Karpas-422 (cell line): ENCODE data around the gene DNAJC16. TPM values are rescaled to one million over a fixed set of nuclear protein-coding genes. Genes with fewer than 3 reads are reported as not detected.

ENCODE experiments used
- DNase-seq: peaks from one replicate; pipeline ENCODE4 v3.0.0-alpha.2; 2015
- H2AFZ ChIP-seq: fragments of 200-600 bp; sonication (generic); 2 replicates; pipeline ENCODE4 v1.6.1; 2014; ENCODE audit warnings: antibody characterized with exemption, low read length, mixed read lengths
- H3K27ac ChIP-seq: fragments of 200-600 bp; sonication (generic); 2 replicates; pipeline ENCODE4 v1.5.1; 2014; ENCODE audit warnings: mild to moderate bottlenecking, low read length, moderate library complexity
- H3K27me3 ChIP-seq: fragments of 200-600 bp; sonication (generic); 2 replicates; pipeline ENCODE4 v1.6.1; 2014; ENCODE audit warnings: low read length, mixed read lengths
- H3K36me3 ChIP-seq: fragments of 200-600 bp; sonication (generic); 2 replicates; pipeline ENCODE4 v1.6.1; 2014; ENCODE audit warnings: low read length, mixed read lengths; ENCODE audit not compliant: insufficient read depth
- H3K4me1 ChIP-seq: fragments of 200-600 bp; sonication (generic); 2 replicates; pipeline ENCODE4 v1.6.1; 2014; ENCODE audit warnings: mild to moderate bottlenecking, low read length, mixed read lengths
- H3K4me2 ChIP-seq: fragments of 200-600 bp; sonication (generic); 2 replicates; pipeline ENCODE4 v1.6.1; 2014; ENCODE audit warnings: low read length, low read depth, mild to moderate bottlenecking; ENCODE audit not compliant: poor library complexity, severe bottlenecking
- H3K4me3 ChIP-seq: fragments of 200-600 bp; sonication (generic); 2 replicates; pipeline ENCODE4 v1.5.1; 2014; ENCODE audit warnings: mild to moderate bottlenecking, antibody characterized with exemption, low read length, mixed read lengths
- H3K79me2 ChIP-seq: fragments of 200-600 bp; sonication (generic); 2 replicates; pipeline ENCODE4 v1.6.1; 2014; ENCODE audit warnings: mild to moderate bottlenecking, low read length, mixed read lengths
- H3K9ac ChIP-seq: fragments of 200-600 bp; sonication (generic); 2 replicates; pipeline ENCODE4 v1.6.0; 2014; ENCODE audit warnings: low read length
- H3K9me2 ChIP-seq: fragments of 200-600 bp; sonication (generic), shearing (Covaris generic); replicated peaks from 2 replicates; pipeline ENCODE4 v1.6.0; 2014; ENCODE audit warnings: mild to moderate bottlenecking, low read length, moderate library complexity; ENCODE audit not compliant: insufficient read depth
- H3K9me3 ChIP-seq: fragments of 300-700, 200-600 bp; sonication (generic); 2 replicates; pipeline ENCODE4 v1.6.1; 2014; ENCODE audit warnings: low read length, mixed read lengths
- H4K20me1 ChIP-seq: fragments of 200-600 bp; sonication (generic); 2 replicates; pipeline ENCODE4 v1.6.1; 2014; ENCODE audit warnings: mild to moderate bottlenecking, antibody characterized with exemption, low read length, low read depth; ENCODE audit not compliant: insufficient read depth
- total RNA-seq: library from RNA; depleted of rRNA; stranded (reverse); fragments of >200 nt; shearing (Covaris generic); gene quantifications from 2 replicates; pipeline ENCODE4 v1.2.3, GENCODE V29; 2014; ENCODE audit warnings: low replicate concordance

Gene DNAJC16
- total RNA-seq, 1 experiment from 2014 or later = 31.0 TPM

DNA sequence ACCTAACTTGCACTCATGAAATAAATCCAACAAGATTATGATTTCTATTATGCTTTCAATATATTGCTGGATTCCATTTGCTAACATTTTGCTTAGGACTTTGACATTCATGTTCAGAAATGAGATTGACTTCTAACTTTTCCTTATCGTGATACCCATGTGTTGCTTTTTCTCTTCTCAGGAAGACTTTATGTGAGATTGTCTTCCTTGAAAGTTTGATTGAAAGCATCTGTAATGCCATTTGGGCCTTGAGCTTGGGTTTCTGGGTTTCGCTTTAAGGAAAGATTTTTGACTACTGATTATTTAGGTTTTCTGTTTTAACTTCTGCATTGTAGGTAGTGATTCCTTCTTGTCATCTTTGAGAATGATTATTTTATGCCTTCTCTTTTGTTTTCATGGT, 30.4 kb downstream of the DNAJC16 start:
- no peak overlapping the region for H3K4me3 ChIP-seq
- peaks cover 5% of the 10 kb centered on the region; the same call in 1 of the 2 replicates for H3K36me3 ChIP-seq
- H3K79me2 ChIP-seq = no peaks in the 10 kb centered on the region
- H3K9me3 ChIP-seq = no peaks in the 10 kb centered on the region
- H3K4me1 ChIP-seq = no peaks in the 10 kb centered on the region
- H2AFZ ChIP-seq = no peak overlapping the region
- H3K27ac ChIP-seq = no peak overlapping the region
- H3K9me2 ChIP-seq = no peaks in the 10 kb centered on the region
- no peak for DNase-seq
- no peak overlapping the region for H3K9ac ChIP-seq
- no peaks in the 10 kb centered on the region for H3K27me3 ChIP-seq
- H4K20me1 ChIP-seq = no peaks in the 10 kb centered on the region
- H3K4me2 ChIP-seq = no peak overlapping the region

- Histone ChIP-seq H3K4me2 (no peak overlapping the region), H3K36me3 (peaks cover 5% of the 10 kb centered on the region; the same call in 1 of the 2 replicates), H3K27me3 (no peaks in the 10 kb centered on the region), H2AFZ (no peak overlapping the region), H3K9me3 (no peaks in the 10 kb centered on the region), H4K20me1 (no peaks in the 10 kb centered on the region), H3K4me3 (no peak overlapping the region), H3K9ac (no peak overlapping the region), H3K79me2 (no peaks in the 10 kb centered on the region), H3K4me1 (no peaks in the 10 kb centered on the region), H3K27ac (no peak overlapping the region), H3K9me2 (no peaks in the 10 kb centered on the region)
- DNase-seq = no peak
Measured at GRCh38 chr1:15557594-15557993, 30.9 kb downstream of the DNAJC16 start.

GRCh38 chr1:15558516-15558915, 31.9 kb downstream of the DNAJC16 start:
- no peak overlapping the region for H3K4me3 ChIP-seq
- H3K9ac ChIP-seq = no peak overlapping the region
- H3K9me3 ChIP-seq = no peaks in the 10 kb centered on the region
- H3K9me2 ChIP-seq = no peaks in the 10 kb centered on the region
- peaks cover 8% of the 10 kb centered on the region; the same call in 1 of the 2 replicates for H3K36me3 ChIP-seq
- no peaks in the 10 kb centered on the region for H4K20me1 ChIP-seq
- H3K4me2 ChIP-seq = no peak overlapping the region
- H3K27me3 ChIP-seq = no peaks in the 10 kb centered on the region
- H3K4me1 ChIP-seq = no peaks in the 10 kb centered on the region
- H2AFZ ChIP-seq = no peak overlapping the region
- no peak for DNase-seq
- H3K27ac ChIP-seq = no peak overlapping the region
- no peaks in the 10 kb centered on the region for H3K79me2 ChIP-seq

- H3K4me3 ChIP-seq = no peak overlapping the region
- H3K9ac ChIP-seq = no peak overlapping the region
- no peak overlapping the region for H3K4me2 ChIP-seq
- H3K9me3 ChIP-seq = no peaks in the 10 kb centered on the region
- H3K4me1 ChIP-seq = peaks cover 4% of the 10 kb centered on the region
- H3K79me2 ChIP-seq = no peaks in the 10 kb centered on the region
- DNase-seq = no peak
- H2AFZ ChIP-seq = no peak overlapping the region
- no peak overlapping the region for H3K27ac ChIP-seq
- H3K36me3 ChIP-seq = peaks cover 12% of the 10 kb centered on the region
- no peaks in the 10 kb centered on the region for H3K27me3 ChIP-seq
- no peaks in the 10 kb centered on the region for H3K9me2 ChIP-seq
- no peaks in the 10 kb centered on the region for H4K20me1 ChIP-seq
Measured at GRCh38 chr1:15559189-15559810, 32.7 kb downstream of the DNAJC16 start.

DNA sequence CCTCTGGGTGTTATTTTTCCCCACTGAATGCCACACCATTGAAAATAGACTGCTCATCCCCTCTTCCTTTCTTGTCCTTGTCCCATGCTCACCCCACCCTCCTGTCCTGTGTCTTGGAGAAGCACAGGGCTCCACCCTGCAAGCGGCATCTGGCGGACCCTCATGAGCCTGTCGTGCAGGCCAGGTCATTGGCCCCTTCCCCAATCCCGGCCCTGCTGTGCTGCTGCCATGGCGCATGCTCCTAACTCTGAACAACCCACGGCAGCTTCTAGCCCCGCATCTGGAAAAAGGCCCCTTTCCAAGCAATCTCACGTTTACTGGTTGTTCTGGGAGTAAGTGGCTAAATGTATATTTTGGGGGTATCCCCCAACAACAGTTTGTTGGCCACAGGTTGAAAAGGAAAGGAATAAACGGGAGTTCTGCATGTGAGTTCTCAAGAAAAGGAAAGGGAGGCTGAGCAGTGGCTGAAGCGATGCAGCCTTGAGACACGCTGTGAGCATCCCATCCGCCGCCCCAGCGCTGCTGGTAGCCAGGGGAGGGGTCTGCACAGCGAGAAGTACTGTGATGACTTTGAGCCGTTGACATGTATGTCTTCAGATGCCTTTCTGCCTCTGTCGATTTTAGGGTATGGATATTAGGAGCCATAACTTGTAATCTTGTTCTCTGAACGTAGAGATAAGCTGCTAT, 41.9 kb downstream of the DNAJC16 start:
- H4K20me1 ChIP-seq = no peaks in the 10 kb centered on the region
- H3K27me3 ChIP-seq = no peaks in the 10 kb centered on the region
- no peaks in the 10 kb centered on the region for H3K79me2 ChIP-seq
- H3K4me1 ChIP-seq = peaks cover 26% of the 10 kb centered on the region
- H3K9me3 ChIP-seq = no peaks in the 10 kb centered on the region
- no peak for DNase-seq
- no peaks in the 10 kb centered on the region for H3K9me2 ChIP-seq
- no peak overlapping the region for H2AFZ ChIP-seq
- H3K4me2 ChIP-seq = no peak overlapping the region
- H3K4me3 ChIP-seq = no peak overlapping the region
- H3K27ac ChIP-seq = no peak overlapping the region
- H3K36me3 ChIP-seq = peaks cover 20% of the 10 kb centered on the region
- no peak overlapping the region for H3K9ac ChIP-seq

DNA sequence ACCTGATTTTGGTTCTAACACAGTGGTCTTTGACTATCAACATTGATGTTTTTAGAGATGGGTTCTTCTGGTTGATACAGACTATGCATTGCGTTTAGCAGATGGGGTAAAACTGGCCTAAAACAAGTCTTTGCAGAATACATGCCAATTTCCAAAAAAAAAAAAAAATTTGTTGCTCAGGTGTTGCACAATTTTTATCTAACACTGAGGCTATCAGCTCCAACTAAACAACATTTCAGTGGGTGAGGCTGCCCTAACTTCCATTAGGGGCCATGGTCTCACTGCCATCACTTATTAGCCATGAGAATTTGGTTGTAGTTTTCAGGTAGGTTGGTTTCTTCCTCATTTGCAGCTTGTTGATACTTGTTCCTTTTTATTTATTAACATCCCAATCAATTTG, 44.2 kb downstream of the DNAJC16 start:
- Histone ChIP-seq H3K79me2 (no peaks in the 10 kb centered on the region), H3K9me3 (no peaks in the 10 kb centered on the region), H4K20me1 (no peaks in the 10 kb centered on the region), H3K27ac (peak overlapping the region; percentile 97), H3K36me3 (peaks cover 8% of the 10 kb centered on the region), H2AFZ (no peak overlapping the region), H3K27me3 (no peaks in the 10 kb centered on the region), H3K4me1 (peaks cover 22% of the 10 kb centered on the region), H3K9me2 (no peaks in the 10 kb centered on the region), H3K4me2 (peak overlapping the region; percentile 74), H3K9ac (peak overlapping the region; percentile 45), H3K4me3 (no peak overlapping the region)
- no peak for DNase-seq

DNA sequence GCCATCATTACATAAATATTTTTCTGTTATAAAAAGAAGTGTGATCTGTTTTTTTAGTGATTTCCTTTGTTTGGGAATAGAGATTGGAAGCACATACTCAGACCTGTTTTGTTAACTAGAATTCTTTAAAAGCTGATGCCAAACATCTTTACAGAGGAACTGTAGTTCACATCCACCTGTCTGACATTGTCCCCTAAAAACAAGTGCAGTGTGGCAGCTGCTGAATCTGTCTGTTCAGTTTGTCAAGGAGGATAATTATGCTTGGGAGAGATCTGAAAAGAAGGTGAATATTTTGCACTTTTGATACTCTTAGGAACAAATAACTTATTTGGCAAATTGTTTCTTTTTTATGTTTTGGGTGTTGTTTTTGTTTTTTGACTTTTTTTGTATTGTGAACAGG, 44.6 kb downstream of the DNAJC16 start:
- Histone ChIP-seq H3K4me1 (peaks cover 22% of the 10 kb centered on the region), H3K4me3 (peak overlapping the region; percentile 41; the same call in 1 of the 2 replicates), H3K27me3 (no peaks in the 10 kb centered on the region), H3K4me2 (peak overlapping the region; percentile 74), H3K27ac (peak overlapping the region; percentile 97), H3K9me3 (no peaks in the 10 kb centered on the region), H3K9ac (peak overlapping the region; percentile 45), H3K36me3 (peaks cover 5% of the 10 kb centered on the region; the same call in 1 of the 2 replicates), H3K79me2 (no peaks in the 10 kb centered on the region), H4K20me1 (no peaks in the 10 kb centered on the region), H2AFZ (no peak overlapping the region), H3K9me2 (no peaks in the 10 kb centered on the region)
- no peak for DNase-seq

GRCh38 chr1:15573477-15573876, 46.8 kb downstream of the DNAJC16 start:
- H3K9me3 ChIP-seq = no peaks in the 10 kb centered on the region
- H3K36me3 ChIP-seq = peaks cover 2% of the 10 kb centered on the region; the same call in 1 of the 2 replicates
- no peaks in the 10 kb centered on the region for H3K27me3 ChIP-seq
- no peak overlapping the region for H2AFZ ChIP-seq
- peaks cover 22% of the 10 kb centered on the region for H3K4me1 ChIP-seq
- H3K27ac ChIP-seq = no peak overlapping the region
- H3K4me2 ChIP-seq = no peak overlapping the region
- no peaks in the 10 kb centered on the region for H4K20me1 ChIP-seq
- no peak overlapping the region for H3K9ac ChIP-seq
- no peak for DNase-seq
- no peak overlapping the region for H3K4me3 ChIP-seq
- no peaks in the 10 kb centered on the region for H3K79me2 ChIP-seq
- H3K9me2 ChIP-seq = no peaks in the 10 kb centered on the region
